HEK293T (cell line): Measurements from ENCODE around the gene DMRT3.

Source experiments
- L3MBTL2 ChIP-seq: fragments of 450-650 bp; conservative IDR thresholded peaks from 2 replicates; pipeline ENCODE4 v1.6.1; 2016; ENCODE audit warnings: mild to moderate bottlenecking
- LEF1 ChIP-seq: fragments of 450-650 bp; IDR thresholded peaks from 2 replicates; pipeline ENCODE4 v1.6.1; 2017; ENCODE audit warnings: mild to moderate bottlenecking, borderline replicate concordance
- NFRKB ChIP-seq: fragments of 450-650 bp; IDR thresholded peaks from 2 replicates; pipeline ENCODE4 v1.6.1; 2016; ENCODE audit warnings: mild to moderate bottlenecking, moderate library complexity
- SP1 ChIP-seq: fragments of 450-650 bp; IDR thresholded peaks from 2 replicates; pipeline ENCODE4 v1.6.1; 2017
- SUZ12 ChIP-seq: fragments of 450-650 bp; IDR thresholded peaks from 2 replicates; pipeline ENCODE4 v1.6.1; 2016; ENCODE audit warnings: mild to moderate bottlenecking
- ZNF384 ChIP-seq: fragments of 450-650 bp; IDR thresholded peaks from 2 replicates; pipeline ENCODE4 v1.6.1; 2016
- TF ChIP-seq, protein P1 (sequence below): fragments of 450-650 bp; IDR thresholded peaks from 2 replicates; pipeline ENCODE4 v1.6.1; 2016

DNA sequence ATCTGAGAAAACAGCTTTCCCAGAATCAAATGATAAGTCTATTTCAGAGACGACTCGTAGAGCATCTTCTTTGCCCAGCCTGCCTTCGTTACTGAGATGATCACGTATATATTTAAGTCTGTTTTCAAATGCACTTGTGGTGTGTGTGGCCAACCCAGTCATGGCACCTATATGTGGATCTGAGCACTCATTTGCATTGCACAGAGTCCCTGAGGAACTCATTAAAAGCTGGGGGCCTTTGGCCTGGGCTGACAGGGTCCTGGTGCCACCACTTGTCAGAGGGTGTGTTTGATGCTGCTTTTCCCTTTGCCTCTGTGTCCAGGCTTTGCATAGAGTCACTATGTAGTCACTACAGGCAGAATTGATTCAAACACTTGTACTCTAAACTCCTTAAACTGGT is 17.4 kb upstream of the DMRT3 start:
- no peak for TF ChIP-seq SP1
- no peak for TF ChIP-seq SUZ12
- no peak for TF ChIP-seq ZNF384
- TF ChIP-seq, protein P1, sequence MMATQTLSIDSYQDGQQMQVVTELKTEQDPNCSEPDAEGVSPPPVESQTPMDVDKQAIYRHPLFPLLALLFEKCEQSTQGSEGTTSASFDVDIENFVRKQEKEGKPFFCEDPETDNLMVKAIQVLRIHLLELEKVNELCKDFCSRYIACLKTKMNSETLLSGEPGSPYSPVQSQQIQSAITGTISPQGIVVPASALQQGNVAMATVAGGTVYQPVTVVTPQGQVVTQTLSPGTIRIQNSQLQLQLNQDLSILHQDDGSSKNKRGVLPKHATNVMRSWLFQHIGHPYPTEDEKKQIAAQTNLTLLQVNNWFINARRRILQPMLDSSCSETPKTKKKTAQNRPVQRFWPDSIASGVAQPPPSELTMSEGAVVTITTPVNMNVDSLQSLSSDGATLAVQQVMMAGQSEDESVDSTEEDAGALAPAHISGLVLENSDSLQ, result no peak
- TF ChIP-seq L3MBTL2, result no peak
- TF ChIP-seq NFRKB, result no peak
- no peak for TF ChIP-seq LEF1
